ENCODE data around the gene ACSS3.

- TF ChIP-seq, protein P1, sequence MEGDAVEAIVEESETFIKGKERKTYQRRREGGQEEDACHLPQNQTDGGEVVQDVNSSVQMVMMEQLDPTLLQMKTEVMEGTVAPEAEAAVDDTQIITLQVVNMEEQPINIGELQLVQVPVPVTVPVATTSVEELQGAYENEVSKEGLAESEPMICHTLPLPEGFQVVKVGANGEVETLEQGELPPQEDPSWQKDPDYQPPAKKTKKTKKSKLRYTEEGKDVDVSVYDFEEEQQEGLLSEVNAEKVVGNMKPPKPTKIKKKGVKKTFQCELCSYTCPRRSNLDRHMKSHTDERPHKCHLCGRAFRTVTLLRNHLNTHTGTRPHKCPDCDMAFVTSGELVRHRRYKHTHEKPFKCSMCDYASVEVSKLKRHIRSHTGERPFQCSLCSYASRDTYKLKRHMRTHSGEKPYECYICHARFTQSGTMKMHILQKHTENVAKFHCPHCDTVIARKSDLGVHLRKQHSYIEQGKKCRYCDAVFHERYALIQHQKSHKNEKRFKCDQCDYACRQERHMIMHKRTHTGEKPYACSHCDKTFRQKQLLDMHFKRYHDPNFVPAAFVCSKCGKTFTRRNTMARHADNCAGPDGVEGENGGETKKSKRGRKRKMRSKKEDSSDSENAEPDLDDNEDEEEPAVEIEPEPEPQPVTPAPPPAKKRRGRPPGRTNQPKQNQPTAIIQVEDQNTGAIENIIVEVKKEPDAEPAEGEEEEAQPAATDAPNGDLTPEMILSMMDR (IDR thresholded peaks at IDR 0.05), result no peak
- TF ChIP-seq POLR2AphosphoS5 (IDR thresholded peaks at IDR 0.05), result no peak
These were observed 153.9 kb downstream of the ACSS3 start for GRCh38 chr12:81231574-81232368.

Data from stomach (tissue), 4 donors.